GM23338 (cell line): ENCODE data around the gene ADAMTS13. TPM values are rescaled to one million over a fixed set of nuclear protein-coding genes. Genes with fewer than 3 reads are reported as not detected.
A peak's percentile ranks its signal among the peaks of the same experiment; 100 is the strongest.
"Not testable (repeated sequence)": the region's sequence is repeated elsewhere in the genome, so short reads cannot be mapped to it uniquely, and the experiment has no call there.

Experiments used
- ATAC-seq: fragments of 200-7000 bp; cut with Tn5 transposase; 3 replicates; pipeline ENCODE4 v1.9.1; 2020
- DNase-seq: peaks from one replicate; pipeline ENCODE4 v3.0.0-alpha.2; 2015; ENCODE audit warnings: low spot score
- H2AFZ ChIP-seq: fragments of 200-600 bp; sonication (generic); 2 replicates; pipeline ENCODE4 v1.8.0; 2016; ENCODE audit warnings: antibody characterized with exemption, mild to moderate bottlenecking, moderate library complexity
- H3F3A ChIP-seq: fragments of 200-600 bp; sonication (generic); replicated peaks from 2 replicates; pipeline ENCODE4 v1.8.0; 2017; ENCODE audit warnings: antibody characterized with exemption, mixed run types, low read depth
- H3K27ac ChIP-seq: fragments of 200-600 bp; sonication (generic); 2 replicates; pipeline ENCODE4 v1.6.1; 2016; ENCODE audit warnings: low read depth
- H3K27me3 ChIP-seq: fragments of 200-600 bp; sonication (generic); 2 replicates; pipeline ENCODE4 v1.8.0; 2016; ENCODE audit warnings: mild to moderate bottlenecking, mixed run types, moderate library complexity; ENCODE audit not compliant: insufficient read depth
- H3K36me3 ChIP-seq: fragments of 200-600 bp; sonication (generic); 2 replicates; pipeline ENCODE4 v1.8.0; 2016; ENCODE audit warnings: mild to moderate bottlenecking; ENCODE audit not compliant: insufficient read depth
- H3K4me1 ChIP-seq: fragments of 200-600 bp; sonication (generic); 2 replicates; pipeline ENCODE4 v1.8.0; 2016; ENCODE audit warnings: mild to moderate bottlenecking, moderate library complexity; ENCODE audit not compliant: insufficient read depth
- H3K4me2 ChIP-seq: fragments of 200-600 bp; sonication (generic); 2 replicates; pipeline ENCODE4 v1.7.1; 2017; ENCODE audit warnings: mixed run types
- H3K4me3 ChIP-seq: fragments of 200-600 bp; sonication (generic); 2 replicates; pipeline ENCODE4 v1.6.1; 2016; ENCODE audit warnings: mixed run types
- H3K79me2 ChIP-seq: fragments of 200-600 bp; sonication (generic); replicated peaks from 2 replicates; pipeline ENCODE4 v1.8.0; 2017; ENCODE audit warnings: mild to moderate bottlenecking; ENCODE audit not compliant: insufficient read depth
- H3K9me2 ChIP-seq: fragments of 200-600 bp; sonication (generic); 2 replicates; pipeline ENCODE4 v1.8.0; 2017; ENCODE audit not compliant: insufficient read depth
- H4K20me1 ChIP-seq: fragments of 200-600 bp; sonication (generic); replicated peaks from 2 replicates; pipeline ENCODE4 v1.8.0; 2017; ENCODE audit warnings: mild to moderate bottlenecking; ENCODE audit not compliant: insufficient read depth
- H3K27ac Mint-ChIP-seq: 2 replicates; pipeline ENCODE4 v1.8.0; 2020; ENCODE audit warnings: inconsistent platforms, mild to moderate bottlenecking, moderate library complexity, mixed read lengths
- H3K27me3 Mint-ChIP-seq: 3 replicates; pipeline ENCODE4 v1.8.0; 2022; ENCODE audit warnings: low read depth, mild to moderate bottlenecking, moderate library complexity, mixed read lengths, inconsistent platforms; ENCODE audit not compliant: insufficient read depth, poor library complexity
- H3K36me3 Mint-ChIP-seq: 3 replicates; pipeline ENCODE4 v1.8.0; 2021; ENCODE audit warnings: low read depth, mild to moderate bottlenecking, inconsistent platforms, moderate library complexity, mixed read lengths
- H3K4me1 Mint-ChIP-seq: 3 replicates; pipeline ENCODE4 v1.8.0; 2020; ENCODE audit warnings: mild to moderate bottlenecking, inconsistent platforms, mixed read lengths
- H3K4me3 Mint-ChIP-seq: 3 replicates; pipeline ENCODE4 v1.8.0; 2021; ENCODE audit warnings: moderate library complexity, mild to moderate bottlenecking, inconsistent platforms, mixed read lengths
- H3K9me3 Mint-ChIP-seq: 3 replicates; pipeline ENCODE4 v1.8.0; 2020; ENCODE audit warnings: moderate library complexity, mild to moderate bottlenecking, inconsistent platforms, mixed read lengths
- CREB1 ChIP-seq: fragments of 250-450 bp; sonication (Bioruptor Pico); IDR thresholded peaks from 2 replicates; pipeline ENCODE4 v1.5.0; 2020; ENCODE audit warnings: low read depth, mild to moderate bottlenecking, moderate library complexity
- EZH2 ChIP-seq: fragments of 200-600 bp; sonication (generic); IDR thresholded peaks from one replicate; pipeline ENCODE4 v1.8.0; 2017; ENCODE audit warnings: antibody characterized with exemption, mild to moderate bottlenecking, low read depth; ENCODE audit not compliant: unreplicated experiment
- EZH2phosphoT487 ChIP-seq: fragments of 200-600 bp; sonication (generic); IDR thresholded peaks from one replicate; pipeline ENCODE4 v1.8.1; 2018; ENCODE audit warnings: antibody characterized with exemption; ENCODE audit not compliant: unreplicated experiment
- JUNB ChIP-seq: IDR thresholded peaks from one replicate; pipeline ENCODE4 v1.6.1; 2016; ENCODE audit warnings: antibody characterized with exemption; ENCODE audit not compliant: unreplicated experiment
- NANOG ChIP-seq: IDR thresholded peaks from 2 replicates; pipeline ENCODE4 v1.6.1; 2016; ENCODE audit warnings: antibody characterized with exemption, borderline replicate concordance
- POLR2AphosphoS5 ChIP-seq: IDR thresholded peaks from 2 replicates; pipeline ENCODE4 v1.6.1; 2016; ENCODE audit warnings: antibody characterized with exemption, low read depth
- STAT1 ChIP-seq: IDR thresholded peaks from one replicate; pipeline ENCODE4 v1.6.1; 2016; ENCODE audit warnings: antibody characterized with exemption; ENCODE audit not compliant: unreplicated experiment
- ZNF114 ChIP-seq: fragments of 250-450 bp; sonication (Bioruptor Pico); IDR thresholded peaks from 2 replicates; pipeline ENCODE4 v1.5.0; 2020; ENCODE audit warnings: mild to moderate bottlenecking, moderate library complexity
- ZNF331 ChIP-seq: fragments of 250-450 bp; sonication (Bioruptor Pico); IDR thresholded peaks from 2 replicates; pipeline ENCODE4 v1.5.0; 2020; ENCODE audit warnings: low read depth, mild to moderate bottlenecking, moderate library complexity
- polyA plus RNA-seq: library from polyadenylated mRNA; unstranded; fragments of >200 nt; fragmentation: Nextera tagmentation; extraction: Ambion mirVana; gene quantifications from 2 replicates; pipeline ENCODE4 v1.2.1, GENCODE V29; 2016
- total RNA-seq: library from RNA; depleted of rRNA; stranded (reverse); fragments of >200 nt; shearing (Covaris generic); gene quantifications from 2 replicates; pipeline ENCODE4 v1.2.3, GENCODE V29; 2014
- TF ChIP-seq, protein P1 (sequence below): fragments of 250-450 bp; sonication (Bioruptor Pico); IDR thresholded peaks from 2 replicates; pipeline ENCODE4 v1.5.0; 2020; ENCODE audit warnings: mild to moderate bottlenecking, moderate library complexity
- TF ChIP-seq, protein P2 (sequence below): IDR thresholded peaks from 2 replicates; pipeline ENCODE4 v1.6.1; 2016; ENCODE audit warnings: antibody characterized with exemption
- TF ChIP-seq, protein P3 (sequence below): IDR thresholded peaks from one replicate; pipeline ENCODE4 v1.6.1; 2018; ENCODE audit warnings: antibody characterized with exemption; ENCODE audit not compliant: unreplicated experiment

The ADAMTS13 gene
- total and polyA plus RNA-seq, 2 experiments from 2014 or later, result 6.0 TPM

DNA sequence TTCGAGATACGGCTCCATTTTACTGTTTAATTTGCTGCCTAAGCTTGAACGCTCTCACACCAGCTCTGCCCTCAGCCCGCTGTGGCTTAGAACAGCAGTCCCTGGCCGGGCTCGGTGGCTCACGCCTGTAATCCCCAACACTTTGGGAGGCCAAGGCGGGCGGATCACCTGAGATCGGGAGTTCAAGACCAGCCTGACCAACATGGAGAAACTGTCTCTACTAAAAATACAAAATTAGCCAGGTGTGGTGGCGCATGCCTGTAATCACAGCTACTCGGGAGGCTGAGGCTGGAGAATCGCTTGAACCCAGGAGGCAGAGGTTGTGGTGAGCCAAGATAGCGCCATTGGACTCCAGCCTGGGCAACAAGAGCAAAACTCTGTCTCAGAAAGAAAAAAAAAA lies 44.9 kb upstream of the ADAMTS13 start:
- Histone ChIP-seq H4K20me1 (peaks cover 27% of the 10 kb centered on the region), H3K79me2 (peaks cover 33% of the 10 kb centered on the region), H3K27me3 (peaks cover 13% of the 10 kb centered on the region)
- H3K27ac ChIP-seq, H3F3A ChIP-seq, ATAC-seq, H3K4me3 ChIP-seq, H3K4me1 ChIP-seq, H3K4me2 ChIP-seq, H3K4me1 Mint-ChIP-seq, H3K36me3 ChIP-seq, H2AFZ ChIP-seq, H3K27ac Mint-ChIP-seq, DNase-seq, H3K9me2 ChIP-seq: not testable (repeated sequence)
- Mint-ChIP-seq H3K36me3 (peaks cover 16% of the 10 kb centered on the region), H3K27me3 (peaks cover 29% of the 10 kb centered on the region), H3K9me3 (peaks cover 14% of the 10 kb centered on the region; the same call in 2 of the 3 replicates), H3K4me3 (peak overlapping the region; percentile 56)

- Histone ChIP-seq H3K4me3 (no peak overlapping the region), H3K79me2 (peaks cover 28% of the 10 kb centered on the region), H2AFZ (no peak overlapping the region), H4K20me1 (peaks cover 22% of the 10 kb centered on the region), H3K36me3 (peaks cover 3% of the 10 kb centered on the region; the same call in 1 of the 2 replicates), H3K27ac (no peak overlapping the region), H3K4me2 (no peak overlapping the region), H3K27me3 (peaks cover 13% of the 10 kb centered on the region), H3F3A (no peaks in the 10 kb centered on the region), H3K4me1 (peaks cover 10% of the 10 kb centered on the region; the same call in 1 of the 2 replicates), H3K9me2 (peaks cover 10% of the 10 kb centered on the region; the same call in 1 of the 2 replicates)
- Mint-ChIP-seq H3K4me1 (peaks cover 7% of the 10 kb centered on the region; the same call in 2 of the 3 replicates), H3K27me3 (peaks cover 29% of the 10 kb centered on the region), H3K9me3 (peaks cover 14% of the 10 kb centered on the region; the same call in 2 of the 3 replicates), H3K27ac (no peak overlapping the region), H3K36me3 (peaks cover 11% of the 10 kb centered on the region), H3K4me3 (no peak overlapping the region)
- DNase-seq (no peak), ATAC-seq (no peak)
- no peak for TF ChIP-seq ZNF331 (CRISPR knock-in tag)
- TF ChIP-seq NANOG, result no peak
- TF ChIP-seq POLR2AphosphoS5, result no peak
- TF ChIP-seq, protein P1, sequence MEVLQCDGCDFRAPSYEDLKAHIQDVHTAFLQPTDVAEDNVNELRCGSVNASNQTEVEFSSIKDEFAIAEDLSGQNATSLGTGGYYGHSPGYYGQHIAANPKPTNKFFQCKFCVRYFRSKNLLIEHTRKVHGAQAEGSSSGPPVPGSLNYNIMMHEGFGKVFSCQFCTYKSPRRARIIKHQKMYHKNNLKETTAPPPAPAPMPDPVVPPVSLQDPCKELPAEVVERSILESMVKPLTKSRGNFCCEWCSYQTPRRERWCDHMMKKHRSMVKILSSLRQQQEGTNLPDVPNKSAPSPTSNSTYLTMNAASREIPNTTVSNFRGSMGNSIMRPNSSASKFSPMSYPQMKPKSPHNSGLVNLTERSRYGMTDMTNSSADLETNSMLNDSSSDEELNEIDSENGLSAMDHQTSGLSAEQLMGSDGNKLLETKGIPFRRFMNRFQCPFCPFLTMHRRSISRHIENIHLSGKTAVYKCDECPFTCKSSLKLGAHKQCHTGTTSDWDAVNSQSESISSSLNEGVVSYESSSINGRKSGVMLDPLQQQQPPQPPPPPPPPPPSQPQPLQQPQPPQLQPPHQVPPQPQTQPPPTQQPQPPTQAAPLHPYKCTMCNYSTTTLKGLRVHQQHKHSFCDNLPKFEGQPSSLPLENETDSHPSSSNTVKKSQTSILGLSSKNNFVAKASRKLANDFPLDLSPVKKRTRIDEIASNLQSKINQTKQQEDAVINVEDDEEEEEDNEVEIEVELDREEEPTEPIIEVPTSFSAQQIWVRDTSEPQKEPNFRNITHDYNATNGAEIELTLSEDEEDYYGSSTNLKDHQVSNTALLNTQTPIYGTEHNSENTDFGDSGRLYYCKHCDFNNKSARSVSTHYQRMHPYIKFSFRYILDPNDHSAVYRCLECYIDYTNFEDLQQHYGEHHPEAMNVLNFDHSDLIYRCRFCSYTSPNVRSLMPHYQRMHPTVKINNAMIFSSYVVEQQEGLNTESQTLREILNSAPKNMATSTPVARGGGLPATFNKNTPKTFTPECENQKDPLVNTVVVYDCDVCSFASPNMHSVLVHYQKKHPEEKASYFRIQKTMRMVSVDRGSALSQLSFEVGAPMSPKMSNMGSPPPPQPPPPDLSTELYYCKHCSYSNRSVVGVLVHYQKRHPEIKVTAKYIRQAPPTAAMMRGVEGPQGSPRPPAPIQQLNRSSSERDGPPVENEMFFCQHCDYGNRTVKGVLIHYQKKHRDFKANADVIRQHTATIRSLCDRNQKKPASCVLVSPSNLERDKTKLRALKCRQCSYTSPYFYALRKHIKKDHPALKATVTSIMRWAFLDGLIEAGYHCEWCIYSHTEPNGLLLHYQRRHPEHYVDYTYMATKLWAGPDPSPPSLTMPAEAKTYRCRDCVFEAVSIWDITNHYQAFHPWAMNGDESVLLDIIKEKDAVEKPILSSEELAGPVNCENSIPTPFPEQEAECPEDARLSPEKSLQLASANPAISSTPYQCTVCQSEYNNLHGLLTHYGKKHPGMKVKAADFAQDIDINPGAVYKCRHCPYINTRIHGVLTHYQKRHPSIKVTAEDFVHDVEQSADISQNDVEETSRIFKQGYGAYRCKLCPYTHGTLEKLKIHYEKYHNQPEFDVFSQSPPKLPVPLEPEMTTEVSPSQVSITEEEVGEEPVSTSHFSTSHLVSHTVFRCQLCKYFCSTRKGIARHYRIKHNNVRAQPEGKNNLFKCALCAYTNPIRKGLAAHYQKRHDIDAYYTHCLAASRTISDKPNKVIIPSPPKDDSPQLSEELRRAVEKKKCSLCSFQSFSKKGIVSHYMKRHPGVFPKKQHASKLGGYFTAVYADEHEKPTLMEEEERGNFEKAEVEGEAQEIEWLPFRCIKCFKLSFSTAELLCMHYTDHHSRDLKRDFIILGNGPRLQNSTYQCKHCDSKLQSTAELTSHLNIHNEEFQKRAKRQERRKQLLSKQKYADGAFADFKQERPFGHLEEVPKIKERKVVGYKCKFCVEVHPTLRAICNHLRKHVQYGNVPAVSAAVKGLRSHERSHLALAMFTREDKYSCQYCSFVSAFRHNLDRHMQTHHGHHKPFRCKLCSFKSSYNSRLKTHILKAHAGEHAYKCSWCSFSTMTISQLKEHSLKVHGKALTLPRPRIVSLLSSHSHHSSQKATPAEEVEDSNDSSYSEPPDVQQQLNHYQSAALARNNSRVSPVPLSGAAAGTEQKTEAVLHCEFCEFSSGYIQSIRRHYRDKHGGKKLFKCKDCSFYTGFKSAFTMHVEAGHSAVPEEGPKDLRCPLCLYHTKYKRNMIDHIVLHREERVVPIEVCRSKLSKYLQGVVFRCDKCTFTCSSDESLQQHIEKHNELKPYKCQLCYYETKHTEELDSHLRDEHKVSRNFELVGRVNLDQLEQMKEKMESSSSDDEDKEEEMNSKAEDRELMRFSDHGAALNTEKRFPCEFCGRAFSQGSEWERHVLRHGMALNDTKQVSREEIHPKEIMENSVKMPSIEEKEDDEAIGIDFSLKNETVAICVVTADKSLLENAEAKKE (CRISPR knock-in tag), result no peak
- TF ChIP-seq EZH2, result no peak
- no peak for TF ChIP-seq EZH2phosphoT487
- TF ChIP-seq, protein P2, sequence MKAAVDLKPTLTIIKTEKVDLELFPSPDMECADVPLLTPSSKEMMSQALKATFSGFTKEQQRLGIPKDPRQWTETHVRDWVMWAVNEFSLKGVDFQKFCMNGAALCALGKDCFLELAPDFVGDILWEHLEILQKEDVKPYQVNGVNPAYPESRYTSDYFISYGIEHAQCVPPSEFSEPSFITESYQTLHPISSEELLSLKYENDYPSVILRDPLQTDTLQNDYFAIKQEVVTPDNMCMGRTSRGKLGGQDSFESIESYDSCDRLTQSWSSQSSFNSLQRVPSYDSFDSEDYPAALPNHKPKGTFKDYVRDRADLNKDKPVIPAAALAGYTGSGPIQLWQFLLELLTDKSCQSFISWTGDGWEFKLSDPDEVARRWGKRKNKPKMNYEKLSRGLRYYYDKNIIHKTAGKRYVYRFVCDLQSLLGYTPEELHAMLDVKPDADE, result no peak
- TF ChIP-seq STAT1, result no peak
- no peak for TF ChIP-seq CREB1 (CRISPR knock-in tag)
- TF ChIP-seq, protein P3, sequence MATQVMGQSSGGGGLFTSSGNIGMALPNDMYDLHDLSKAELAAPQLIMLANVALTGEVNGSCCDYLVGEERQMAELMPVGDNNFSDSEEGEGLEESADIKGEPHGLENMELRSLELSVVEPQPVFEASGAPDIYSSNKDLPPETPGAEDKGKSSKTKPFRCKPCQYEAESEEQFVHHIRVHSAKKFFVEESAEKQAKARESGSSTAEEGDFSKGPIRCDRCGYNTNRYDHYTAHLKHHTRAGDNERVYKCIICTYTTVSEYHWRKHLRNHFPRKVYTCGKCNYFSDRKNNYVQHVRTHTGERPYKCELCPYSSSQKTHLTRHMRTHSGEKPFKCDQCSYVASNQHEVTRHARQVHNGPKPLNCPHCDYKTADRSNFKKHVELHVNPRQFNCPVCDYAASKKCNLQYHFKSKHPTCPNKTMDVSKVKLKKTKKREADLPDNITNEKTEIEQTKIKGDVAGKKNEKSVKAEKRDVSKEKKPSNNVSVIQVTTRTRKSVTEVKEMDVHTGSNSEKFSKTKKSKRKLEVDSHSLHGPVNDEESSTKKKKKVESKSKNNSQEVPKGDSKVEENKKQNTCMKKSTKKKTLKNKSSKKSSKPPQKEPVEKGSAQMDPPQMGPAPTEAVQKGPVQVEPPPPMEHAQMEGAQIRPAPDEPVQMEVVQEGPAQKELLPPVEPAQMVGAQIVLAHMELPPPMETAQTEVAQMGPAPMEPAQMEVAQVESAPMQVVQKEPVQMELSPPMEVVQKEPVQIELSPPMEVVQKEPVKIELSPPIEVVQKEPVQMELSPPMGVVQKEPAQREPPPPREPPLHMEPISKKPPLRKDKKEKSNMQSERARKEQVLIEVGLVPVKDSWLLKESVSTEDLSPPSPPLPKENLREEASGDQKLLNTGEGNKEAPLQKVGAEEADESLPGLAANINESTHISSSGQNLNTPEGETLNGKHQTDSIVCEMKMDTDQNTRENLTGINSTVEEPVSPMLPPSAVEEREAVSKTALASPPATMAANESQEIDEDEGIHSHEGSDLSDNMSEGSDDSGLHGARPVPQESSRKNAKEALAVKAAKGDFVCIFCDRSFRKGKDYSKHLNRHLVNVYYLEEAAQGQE, result no peak
- TF ChIP-seq ZNF114 (CRISPR knock-in tag), result no peak
- TF ChIP-seq JUNB, result no peak
Measured at GRCh38 chr9:133377721-133378216, 44.4 kb upstream of the ADAMTS13 start.
